Measurements from ENCODE around the gene CAMTA1. TPM values are rescaled to one million over a fixed set of nuclear protein-coding genes. Genes with fewer than 3 reads are reported as not detected.

CAMTA1 gene
- total RNA-seq, 1 experiment from 2014 or later, result 69.5 TPM

- intact Hi-C loops (cut with micrococcal nuclease), result no loop called here
- no peak overlapping the region for H3K4me3 ChIP-seq (replicated peaks in 1 of 2; ENCODE audit: low read depth in 1 of 2, low read length in 2 of 2)
- ChIA-PET POLR2A (no interaction called here), CTCF (interaction anchor here (1.3 kb wide), 1 partner anchor 14 kb away, joined by 4 read pairs; no protein-coding TSS in a partner anchor), RAD21 (ENCODE audit: low non-redundant PET in 1 of 2, low total read pairs in 2 of 2, uncharacterized antibody in 2 of 2, unreplicated experiment in 2 of 2) (no interaction called here)
- H3K79me2 ChIP-seq (ENCODE audit: insufficient read depth, low read length), result peaks cover 36% of the 10 kb centered on the region
- peaks cover 0 to 15% of the 10 kb centered on the region in 2 experiments; a peak in 2 of 4 replicates for H3K36me3 ChIP-seq (ENCODE audit: control insufficient read depth in 1 of 2, insufficient read depth in 2 of 2, low read length in 2 of 2)
- TF ChIP-seq POLR2A (IDR thresholded peaks at IDR 0.05; ENCODE audit: borderline replicate concordance, extremely low read depth, insufficient read depth, insufficient read length), result no peak
- no peak for TF ChIP-seq SIN3A (IDR thresholded peaks at IDR 0.05; ENCODE audit: low read depth)
- no peak for TF ChIP-seq ELF1 (IDR thresholded peaks at IDR 0.05; ENCODE audit: borderline replicate concordance, low read depth)
- no peak for TF ChIP-seq FOSL1 (IDR thresholded peaks at IDR 0.05; ENCODE audit: low read depth)
- TF ChIP-seq CEBPB (IDR thresholded peaks at IDR 0.05; ENCODE audit: low read depth), result no peak
- TF ChIP-seq EZH2phosphoT487 (IDR thresholded peaks at IDR 0.05; ENCODE audit: borderline replicate concordance), result no peak
- TF ChIP-seq EGR1 (IDR thresholded peaks at IDR 0.05; ENCODE audit: low read depth), result no peak
- TF ChIP-seq ZBTB33 (IDR thresholded peaks at IDR 0.05; ENCODE audit: extremely low read depth, insufficient replicate concordance, low read length), result no peak
- no peak for TF ChIP-seq SP1 (IDR thresholded peaks at IDR 0.05; ENCODE audit: low read depth)
- TF ChIP-seq CBX3 (IDR thresholded peaks at IDR 0.05; ENCODE audit: low read depth), result no peak
- TF ChIP-seq JUND (IDR thresholded peaks at IDR 0.05), result no peak
- TF ChIP-seq ZFX (IDR thresholded peaks at IDR 0.05), result no peak
- TF ChIP-seq YY1 (IDR thresholded peaks at IDR 0.05; ENCODE audit: extremely low read depth, insufficient replicate concordance, low read depth, low read length), result no peak
- no peak for TF ChIP-seq POLR2AphosphoS5 (IDR thresholded peaks at IDR 0.05; ENCODE audit: low read depth, low read length)
- no peak overlapping the region for H3K27ac ChIP-seq (ENCODE audit: low read depth, low read length)
- ATAC-seq (no peak), DNase-seq (ENCODE audit: low read depth, low spot score) (no peak)
- H3K4me1 ChIP-seq (ENCODE audit: control insufficient read depth in 1 of 2, insufficient read depth in 2 of 2, low read length in 2 of 2), result peaks cover 4 to 12% of the 10 kb centered on the region in 2 experiments; a peak in 3 of 4 replicates
- no peaks in the 10 kb centered on the region for H4K20me1 ChIP-seq (ENCODE audit: insufficient read depth)
- no peak overlapping the region for H2AFZ ChIP-seq (ENCODE audit: low read depth, low read length, poor library complexity, severe bottlenecking)
- no peak overlapping the region for H3K9ac ChIP-seq (ENCODE audit: low read length)
- no peak overlapping the region; the same call in 1 of the 2 replicates for H3K4me2 ChIP-seq (ENCODE audit: low read length)
- no peaks in the 10 kb centered on the region for H3K27me3 ChIP-seq (ENCODE audit: insufficient read depth, low read length)
- no peaks in the 10 kb centered on the region for H3K9me2 ChIP-seq (ENCODE audit: insufficient read depth)
- BruUV-seq (replicated peaks), result no TSS peak
- no peaks in the 10 kb centered on the region for H3K9me3 ChIP-seq (ENCODE audit: control insufficient read depth in 1 of 2, insufficient read depth in 1 of 2, low read depth in 1 of 2, low read length in 2 of 2)
Measured at GRCh38 chr1:7769673-7770412, 984.6 kb downstream of the CAMTA1 start.

All from HCT116 (cell line).